NCI-H187 treated with DMSO at 0.1 percent for 48 hours (cell line): ENCODE measurements around the gene EPAS1.

Experiments used
- DNase-seq: peaks from one replicate; lab custom pipeline; 2025; lab: John Stamatoyannopoulos, UW

Gene EPAS1

DNA sequence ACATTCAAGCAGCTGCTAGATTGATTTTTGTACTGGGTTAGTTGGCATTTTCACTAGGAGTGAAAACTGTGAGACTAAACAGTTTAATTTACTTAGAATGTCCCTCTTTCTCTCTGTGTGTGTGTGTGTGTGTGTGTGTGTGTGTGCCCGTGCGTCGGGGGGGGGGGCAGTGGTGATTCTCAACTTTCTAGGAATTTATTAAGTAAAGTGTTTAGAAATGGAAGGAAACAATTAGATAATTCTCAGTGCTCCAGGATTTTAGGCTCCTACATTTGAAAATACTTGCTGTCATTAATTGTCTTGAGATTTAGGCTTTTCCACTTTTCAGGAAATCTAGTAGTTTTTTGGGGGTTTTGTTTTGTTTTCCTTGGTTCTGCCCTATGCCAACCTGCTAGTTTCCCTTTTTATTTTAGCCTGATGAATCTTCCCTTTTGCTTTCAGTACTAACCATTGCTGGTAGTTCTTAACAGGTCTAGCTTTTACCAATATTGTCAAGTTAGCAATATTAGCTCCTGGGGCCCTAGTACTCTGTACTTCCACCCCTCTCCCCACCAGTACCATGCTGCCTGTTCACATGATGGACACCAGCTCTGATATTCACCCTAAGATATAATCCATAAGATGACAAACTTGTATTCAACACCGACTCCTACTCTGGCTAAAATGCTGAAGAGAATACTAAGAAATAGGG is 4.9 kb downstream of the EPAS1 start:
- no peak for DNase-seq

- no peak for DNase-seq
Observed at GRCh38 chr2:46303233-46303632, 6.0 kb downstream of the EPAS1 start.

DNA sequence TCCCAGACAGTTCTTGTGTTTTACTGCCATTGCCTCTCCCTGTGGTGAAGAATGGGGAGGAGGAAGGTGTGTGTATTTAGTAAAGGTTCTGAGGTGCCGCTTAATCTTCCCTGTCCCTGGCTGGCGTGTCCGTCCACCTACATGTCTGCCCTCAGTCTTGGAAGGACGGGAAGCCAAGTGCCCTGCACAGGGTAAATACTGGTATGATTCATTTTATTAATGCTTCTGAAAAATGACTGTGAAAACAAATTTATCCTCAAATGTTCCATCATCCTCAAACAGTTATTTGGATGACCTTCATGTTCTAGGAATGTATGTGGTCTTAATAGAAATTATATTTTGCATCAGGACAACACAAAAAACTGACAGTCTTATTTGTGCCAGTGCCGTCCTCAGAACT is 6.6 kb downstream of the EPAS1 start:
- DNase-seq = no peak

- DNase-seq = no peak
Observed at GRCh38 chr2:46304635-46305034, 7.4 kb downstream of the EPAS1 start.

DNA sequence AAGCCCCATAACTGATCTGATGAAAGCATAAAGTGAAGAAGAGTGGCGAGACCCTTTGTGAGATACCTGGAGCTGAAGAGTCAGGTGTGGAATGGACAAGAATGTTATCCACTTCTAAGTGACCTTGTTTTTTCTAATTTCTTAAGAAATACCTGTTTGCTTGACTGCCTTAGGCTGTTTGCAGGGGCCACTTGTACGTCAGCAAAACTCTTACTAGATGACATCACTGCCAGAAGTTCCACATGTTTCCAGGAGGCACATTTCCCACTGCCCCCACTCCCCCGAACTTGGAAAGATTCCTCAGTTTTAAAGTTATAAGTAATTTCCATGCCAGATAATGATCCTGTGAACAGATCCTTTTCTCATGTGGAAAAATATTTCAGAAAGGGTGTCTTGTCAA is 8.0 kb downstream of the EPAS1 start:
- no peak for DNase-seq

GRCh38 chr2:46305767-46306166 is 8.6 kb downstream of the EPAS1 start:
- DNase-seq = no peak

- no peak for DNase-seq
Observed at GRCh38 chr2:46306330-46306751, 9.1 kb downstream of the EPAS1 start.

GRCh38 chr2:46306988-46307655 is 9.9 kb downstream of the EPAS1 start:
- DNase-seq = no peak

- DNase-seq = no peak
Observed at GRCh38 chr2:46308081-46308480, 10.9 kb downstream of the EPAS1 start.

- no peak for DNase-seq
Observed at GRCh38 chr2:46308629-46309028, 11.4 kb downstream of the EPAS1 start.

GRCh38 chr2:46309052-46309953 is 12.1 kb downstream of the EPAS1 start:
- no peak for DNase-seq

DNA sequence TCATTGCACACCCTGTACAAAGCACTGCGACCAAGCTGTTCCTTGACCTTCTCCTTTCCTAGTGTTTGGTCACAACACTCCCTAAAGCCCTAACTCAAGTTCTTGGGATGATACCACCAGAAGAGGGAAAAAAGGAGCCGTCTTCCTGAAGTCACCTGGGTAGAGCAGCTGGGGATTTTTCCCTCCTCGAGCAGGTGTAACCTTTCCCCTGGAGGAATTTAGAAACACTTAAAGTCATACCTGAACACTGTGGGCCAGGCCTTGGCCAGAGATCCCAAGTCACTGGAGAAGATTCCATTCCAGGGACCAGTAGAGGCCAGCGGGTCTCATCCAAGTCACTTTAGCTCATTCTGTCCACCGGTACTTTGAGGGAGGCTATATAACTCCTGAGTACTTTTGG is 13.2 kb downstream of the EPAS1 start:
- no peak for DNase-seq

- DNase-seq = no peak
Observed at GRCh38 chr2:46311651-46312223, 14.5 kb downstream of the EPAS1 start.

- DNase-seq = no peak
Observed at GRCh38 chr2:46313063-46313462, 15.9 kb downstream of the EPAS1 start.

DNA sequence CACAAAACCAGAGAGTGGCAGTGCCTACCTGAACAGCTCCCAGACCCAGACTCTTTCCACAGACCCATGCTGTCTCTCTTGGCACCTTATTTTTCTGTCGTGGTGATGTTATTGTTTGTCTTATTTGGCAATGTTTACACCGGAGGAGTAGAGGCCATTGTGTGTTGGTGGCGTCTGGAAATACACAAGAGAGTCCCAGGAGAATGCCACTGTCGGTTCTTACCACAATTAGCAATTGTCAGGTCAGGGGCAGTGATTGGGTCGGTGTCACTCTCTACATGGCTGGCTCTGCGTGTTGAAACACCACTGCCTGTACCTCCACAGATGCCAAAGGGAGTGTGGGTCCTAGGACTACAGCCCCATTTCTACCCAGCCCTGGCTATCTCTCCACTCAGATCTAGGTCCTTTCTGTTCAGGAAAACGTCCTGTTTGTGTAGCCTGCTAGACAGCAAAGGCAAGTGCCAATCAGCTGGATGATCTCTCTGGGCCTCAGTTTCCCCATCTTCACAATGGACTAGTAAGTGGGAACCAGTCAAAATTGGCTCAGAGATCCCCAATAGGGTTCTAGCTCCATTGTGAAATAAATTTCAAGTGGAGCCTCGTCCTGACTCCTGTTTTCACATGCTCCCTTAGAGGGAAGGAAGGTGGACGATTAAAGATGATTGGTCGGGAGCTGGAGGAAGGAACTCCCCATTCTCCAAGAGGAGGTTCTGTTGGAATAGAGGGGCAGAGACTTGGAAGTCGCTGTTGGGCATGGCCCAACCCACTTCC is 17.0 kb downstream of the EPAS1 start:
- DNase-seq = no peak

GRCh38 chr2:46315103-46315890 is 18.1 kb downstream of the EPAS1 start:
- DNase-seq = no peak

- no peak for DNase-seq
Observed at GRCh38 chr2:46317094-46317486, 19.9 kb downstream of the EPAS1 start.

- DNase-seq = no peak
Observed at GRCh38 chr2:46318579-46319460, 21.6 kb downstream of the EPAS1 start.

DNA sequence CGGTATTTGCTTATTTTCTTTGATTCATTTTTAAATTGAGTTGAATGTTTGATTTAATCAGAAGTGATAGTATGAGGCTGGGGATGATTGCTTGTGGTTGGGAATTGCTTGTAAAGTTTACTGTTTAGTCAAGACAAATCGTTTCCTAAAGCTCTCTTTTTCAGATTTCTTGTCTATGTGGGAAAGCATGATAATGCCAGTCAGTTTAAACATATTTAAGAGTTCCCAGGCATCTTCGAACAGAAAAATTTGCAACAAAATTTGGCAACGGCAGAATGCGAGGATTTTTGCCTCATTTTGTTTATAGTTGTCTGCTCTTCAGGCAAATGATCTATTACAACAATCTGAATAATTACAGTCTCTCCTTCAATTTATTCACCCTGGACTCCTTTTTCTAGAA is 22.5 kb downstream of the EPAS1 start:
- DNase-seq = no peak

- no peak for DNase-seq
Observed at GRCh38 chr2:46320141-46320567, 22.9 kb downstream of the EPAS1 start.
